H1 (cell line): ENCODE results near the gene BTG3. TPM values are rescaled to one million over a fixed set of nuclear protein-coding genes. Genes with fewer than 3 reads are reported as not detected.

Source experiments
- polyA plus RNA-seq, 7 experiments: library from polyadenylated mRNA; depleted of rRNA in 3 of 7; stranded (reverse) in 5 of 7; unstranded in 2 of 7; fragments of >200 nt in 5 of 7; fragments of 200-250 nt in 2 of 7; gene quantifications; 1 replicate in 5 of 7; 2 replicates in 1 of 7; 4 replicates in 1 of 7; pipeline versions ENCODE4 v1.2.1 to v1.2.3, GENCODE V29; 2011 to 2013; ENCODE audit warnings: missing spikeins in 2 of 7, mixed read lengths in 2 of 7
- total RNA-seq: library from RNA; stranded (reverse); fragmentation: NEBNext Ultra II Directional; extraction: Animal tissue kit (Norgen Biotek cat#: 25700); gene quantifications from 2 replicates; pipeline ENCODE4 v1.2.1, GENCODE V29; 2021
- TF ChIP-seq, protein P1 (sequence below): fragments of 300-600 bp; sonication (generic); IDR thresholded peaks from 2 replicates; pipeline ENCODE4 v1.7.1; 2012; ENCODE audit warnings: low read length, moderate library complexity, mild to moderate bottlenecking, inconsistent platforms; ENCODE audit not compliant: insufficient replicate concordance

Gene BTG3
- total and polyA plus RNA-seq, 2 of the 8 experiments (the other 6 are each of a cell fraction or from before 2014, with no cell fraction given), result 13.6 to 25.9 TPM

DNA sequence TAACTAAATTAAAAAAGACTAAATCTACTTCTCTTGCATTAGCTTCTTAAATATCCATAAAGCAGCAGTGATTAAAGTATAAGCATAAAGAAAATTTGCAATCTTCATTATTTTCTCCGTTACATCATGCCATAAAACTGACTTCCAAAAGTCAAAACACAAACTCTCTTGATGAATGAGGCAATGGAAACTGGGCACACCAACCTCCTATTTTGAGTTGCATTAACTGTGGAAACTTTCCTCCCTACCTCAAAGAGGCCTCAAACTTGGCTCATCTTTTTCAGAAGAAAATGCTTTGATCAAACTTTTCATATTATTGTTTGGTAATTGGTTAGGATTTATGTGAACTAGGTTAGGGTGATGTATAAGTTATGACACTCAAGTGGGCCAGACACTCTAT, 4.1 kb upstream of the BTG3 start (continued):
- TF ChIP-seq, protein P1, sequence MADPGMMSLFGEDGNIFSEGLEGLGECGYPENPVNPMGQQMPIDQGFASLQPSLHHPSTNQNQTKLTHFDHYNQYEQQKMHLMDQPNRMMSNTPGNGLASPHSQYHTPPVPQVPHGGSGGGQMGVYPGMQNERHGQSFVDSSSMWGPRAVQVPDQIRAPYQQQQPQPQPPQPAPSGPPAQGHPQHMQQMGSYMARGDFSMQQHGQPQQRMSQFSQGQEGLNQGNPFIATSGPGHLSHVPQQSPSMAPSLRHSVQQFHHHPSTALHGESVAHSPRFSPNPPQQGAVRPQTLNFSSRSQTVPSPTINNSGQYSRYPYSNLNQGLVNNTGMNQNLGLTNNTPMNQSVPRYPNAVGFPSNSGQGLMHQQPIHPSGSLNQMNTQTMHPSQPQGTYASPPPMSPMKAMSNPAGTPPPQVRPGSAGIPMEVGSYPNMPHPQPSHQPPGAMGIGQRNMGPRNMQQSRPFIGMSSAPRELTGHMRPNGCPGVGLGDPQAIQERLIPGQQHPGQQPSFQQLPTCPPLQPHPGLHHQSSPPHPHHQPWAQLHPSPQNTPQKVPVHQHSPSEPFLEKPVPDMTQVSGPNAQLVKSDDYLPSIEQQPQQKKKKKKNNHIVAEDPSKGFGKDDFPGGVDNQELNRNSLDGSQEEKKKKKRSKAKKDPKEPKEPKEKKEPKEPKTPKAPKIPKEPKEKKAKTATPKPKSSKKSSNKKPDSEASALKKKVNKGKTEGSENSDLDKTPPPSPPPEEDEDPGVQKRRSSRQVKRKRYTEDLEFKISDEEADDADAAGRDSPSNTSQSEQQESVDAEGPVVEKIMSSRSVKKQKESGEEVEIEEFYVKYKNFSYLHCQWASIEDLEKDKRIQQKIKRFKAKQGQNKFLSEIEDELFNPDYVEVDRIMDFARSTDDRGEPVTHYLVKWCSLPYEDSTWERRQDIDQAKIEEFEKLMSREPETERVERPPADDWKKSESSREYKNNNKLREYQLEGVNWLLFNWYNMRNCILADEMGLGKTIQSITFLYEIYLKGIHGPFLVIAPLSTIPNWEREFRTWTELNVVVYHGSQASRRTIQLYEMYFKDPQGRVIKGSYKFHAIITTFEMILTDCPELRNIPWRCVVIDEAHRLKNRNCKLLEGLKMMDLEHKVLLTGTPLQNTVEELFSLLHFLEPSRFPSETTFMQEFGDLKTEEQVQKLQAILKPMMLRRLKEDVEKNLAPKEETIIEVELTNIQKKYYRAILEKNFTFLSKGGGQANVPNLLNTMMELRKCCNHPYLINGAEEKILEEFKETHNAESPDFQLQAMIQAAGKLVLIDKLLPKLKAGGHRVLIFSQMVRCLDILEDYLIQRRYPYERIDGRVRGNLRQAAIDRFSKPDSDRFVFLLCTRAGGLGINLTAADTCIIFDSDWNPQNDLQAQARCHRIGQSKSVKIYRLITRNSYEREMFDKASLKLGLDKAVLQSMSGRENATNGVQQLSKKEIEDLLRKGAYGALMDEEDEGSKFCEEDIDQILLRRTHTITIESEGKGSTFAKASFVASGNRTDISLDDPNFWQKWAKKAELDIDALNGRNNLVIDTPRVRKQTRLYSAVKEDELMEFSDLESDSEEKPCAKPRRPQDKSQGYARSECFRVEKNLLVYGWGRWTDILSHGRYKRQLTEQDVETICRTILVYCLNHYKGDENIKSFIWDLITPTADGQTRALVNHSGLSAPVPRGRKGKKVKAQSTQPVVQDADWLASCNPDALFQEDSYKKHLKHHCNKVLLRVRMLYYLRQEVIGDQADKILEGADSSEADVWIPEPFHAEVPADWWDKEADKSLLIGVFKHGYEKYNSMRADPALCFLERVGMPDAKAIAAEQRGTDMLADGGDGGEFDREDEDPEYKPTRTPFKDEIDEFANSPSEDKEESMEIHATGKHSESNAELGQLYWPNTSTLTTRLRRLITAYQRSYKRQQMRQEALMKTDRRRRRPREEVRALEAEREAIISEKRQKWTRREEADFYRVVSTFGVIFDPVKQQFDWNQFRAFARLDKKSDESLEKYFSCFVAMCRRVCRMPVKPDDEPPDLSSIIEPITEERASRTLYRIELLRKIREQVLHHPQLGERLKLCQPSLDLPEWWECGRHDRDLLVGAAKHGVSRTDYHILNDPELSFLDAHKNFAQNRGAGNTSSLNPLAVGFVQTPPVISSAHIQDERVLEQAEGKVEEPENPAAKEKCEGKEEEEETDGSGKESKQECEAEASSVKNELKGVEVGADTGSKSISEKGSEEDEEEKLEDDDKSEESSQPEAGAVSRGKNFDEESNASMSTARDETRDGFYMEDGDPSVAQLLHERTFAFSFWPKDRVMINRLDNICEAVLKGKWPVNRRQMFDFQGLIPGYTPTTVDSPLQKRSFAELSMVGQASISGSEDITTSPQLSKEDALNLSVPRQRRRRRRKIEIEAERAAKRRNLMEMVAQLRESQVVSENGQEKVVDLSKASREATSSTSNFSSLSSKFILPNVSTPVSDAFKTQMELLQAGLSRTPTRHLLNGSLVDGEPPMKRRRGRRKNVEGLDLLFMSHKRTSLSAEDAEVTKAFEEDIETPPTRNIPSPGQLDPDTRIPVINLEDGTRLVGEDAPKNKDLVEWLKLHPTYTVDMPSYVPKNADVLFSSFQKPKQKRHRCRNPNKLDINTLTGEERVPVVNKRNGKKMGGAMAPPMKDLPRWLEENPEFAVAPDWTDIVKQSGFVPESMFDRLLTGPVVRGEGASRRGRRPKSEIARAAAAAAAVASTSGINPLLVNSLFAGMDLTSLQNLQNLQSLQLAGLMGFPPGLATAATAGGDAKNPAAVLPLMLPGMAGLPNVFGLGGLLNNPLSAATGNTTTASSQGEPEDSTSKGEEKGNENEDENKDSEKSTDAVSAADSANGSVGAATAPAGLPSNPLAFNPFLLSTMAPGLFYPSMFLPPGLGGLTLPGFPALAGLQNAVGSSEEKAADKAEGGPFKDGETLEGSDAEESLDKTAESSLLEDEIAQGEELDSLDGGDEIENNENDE, result no peak
